CD14-positive monocyte (primary cell): ENCODE measurements around the gene TMEM106B. TPM values are rescaled to one million over a fixed set of nuclear protein-coding genes. Genes with fewer than 3 reads are reported as not detected.

Experiments used
- DNase-seq, 3 donors: peaks; one replicate each; pipeline ENCODE4 v3.0.0-alpha.2; 2011 to 2022
- H2AFZ ChIP-seq: 2 replicates; pipeline ENCODE4 v1.6.0; 2012; ENCODE audit warnings: mild to moderate bottlenecking, low read depth, low read length, inconsistent platforms; ENCODE audit not compliant: insufficient read depth, poor library complexity, severe bottlenecking
- H3K27ac ChIP-seq, 2 donors: 1 replicate in 1 of 2; 2 replicates in 1 of 2; pipeline ENCODE4 v1.5.1; 2012 to 2013; ENCODE audit warnings: low read length in 2 of 2, control low read depth in 1 of 2, inconsistent platforms in 1 of 2, low read depth in 1 of 2, mild to moderate bottlenecking in 1 of 2
- H3K27me3 ChIP-seq, 2 donors: one replicate each; pipeline versions ENCODE4 v1.6.0 to v1.6.1; 2011 to 2013; ENCODE audit warnings: low read length in 2 of 2; ENCODE audit not compliant: control insufficient read depth in 2 of 2, insufficient read depth in 2 of 2
- H3K36me3 ChIP-seq, 2 donors: replicated peaks in 1 of 2; 1 replicate in 1 of 2; 2 replicates in 1 of 2; pipeline versions ENCODE4 v1.5.1 to v1.6.1; 2012 to 2013; ENCODE audit warnings: low read length in 2 of 2, control low read depth in 1 of 2, inconsistent platforms in 1 of 2, mild to moderate bottlenecking in 1 of 2; ENCODE audit not compliant: insufficient read depth in 2 of 2, control insufficient read depth in 1 of 2
- H3K4me1 ChIP-seq, 2 donors: 1 replicate in 1 of 2; 2 replicates in 1 of 2; pipeline versions ENCODE4 v1.5.1 to v1.6.1; 2012 to 2013; ENCODE audit warnings: low read length in 2 of 2, control low read depth in 1 of 2, inconsistent platforms in 1 of 2, mild to moderate bottlenecking in 1 of 2, moderate library complexity in 1 of 2; ENCODE audit not compliant: insufficient read depth in 2 of 2, control insufficient read depth in 1 of 2
- H3K4me2 ChIP-seq: replicated peaks from 2 replicates; pipeline ENCODE3; 2012; ENCODE audit warnings: low read length, moderate library complexity, mild to moderate bottlenecking; ENCODE audit not compliant: poor library complexity, severe bottlenecking; ENCODE audit errors: extremely low read depth
- H3K4me3 ChIP-seq, 3 experiments: fragments of 200-600 bp in 1 of 3; sonication (generic) in 1 of 3; replicated peaks in 1 of 3; 1 replicate in 2 of 3; 2 replicates in 1 of 3; pipeline ENCODE4 v1.5.1; 2011 to 2013; ENCODE audit warnings: low read length in 3 of 3, mild to moderate bottlenecking in 3 of 3, control low read depth in 2 of 3, low read depth in 2 of 3, inconsistent platforms in 1 of 3, moderate library complexity in 1 of 3
- H3K79me2 ChIP-seq: 2 replicates; pipeline ENCODE4 v1.6.0; 2012; ENCODE audit warnings: mild to moderate bottlenecking, control low read depth, inconsistent platforms, low read length, moderate library complexity; ENCODE audit not compliant: insufficient read depth
- H3K9ac ChIP-seq: 2 replicates; pipeline ENCODE4 v1.6.0; 2017; ENCODE audit warnings: low read length, mild to moderate bottlenecking; ENCODE audit not compliant: insufficient read depth, poor library complexity, severe bottlenecking
- H3K9me3 ChIP-seq, 2 donors: replicated peaks in 1 of 2; 1 replicate in 1 of 2; 2 replicates in 1 of 2; pipeline versions ENCODE4 v1.5.1 to v1.6.1; 2012 to 2013; ENCODE audit warnings: low read length in 2 of 2, control low read depth in 1 of 2; ENCODE audit not compliant: control insufficient read depth in 1 of 2, insufficient read depth in 1 of 2
- H4K20me1 ChIP-seq: 2 replicates; pipeline ENCODE4 v1.6.0; 2012; ENCODE audit warnings: mild to moderate bottlenecking, low read length, control low read depth, moderate library complexity; ENCODE audit not compliant: insufficient read depth
- H3K27ac Mint-ChIP-seq, 7 donors: one replicate each; pipeline ENCODE4 v1.8.0; 2020; ENCODE audit warnings: mild to moderate bottlenecking in 7 of 7, mixed read lengths in 7 of 7, moderate library complexity in 6 of 7, inconsistent platforms in 2 of 7
- H3K27me3 Mint-ChIP-seq, 3 donors: one replicate each; pipeline ENCODE4 v1.8.0; 2021 to 2022; ENCODE audit warnings: low read depth in 3 of 3, mild to moderate bottlenecking in 3 of 3, mixed read lengths in 3 of 3, moderate library complexity in 3 of 3, inconsistent platforms in 1 of 3
- H3K36me3 Mint-ChIP-seq, 2 donors: one replicate each; pipeline ENCODE4 v1.8.0; 2020; ENCODE audit warnings: mixed read lengths in 2 of 2, inconsistent platforms in 1 of 2, mild to moderate bottlenecking in 1 of 2
- H3K4me1 Mint-ChIP-seq: one replicate; pipeline ENCODE4 v1.8.0; 2020; ENCODE audit warnings: mild to moderate bottlenecking, mixed read lengths
- H3K4me3 Mint-ChIP-seq, 2 donors: one replicate each; pipeline ENCODE4 v1.8.0; 2020; ENCODE audit warnings: mild to moderate bottlenecking in 2 of 2, mixed read lengths in 2 of 2, moderate library complexity in 1 of 2
- H3K9me3 Mint-ChIP-seq, 7 donors: one replicate each; pipeline ENCODE4 v1.8.0; 2020 to 2022; ENCODE audit warnings: mixed read lengths in 7 of 7, mild to moderate bottlenecking in 6 of 7, moderate library complexity in 6 of 7, inconsistent platforms in 2 of 7
- CTCF ChIP-seq: fragments of 200-600 bp; IDR thresholded peaks from one replicate; pipeline ENCODE4 v1.8.0; 2022; ENCODE audit warnings: antibody characterized with exemption, mild to moderate bottlenecking
- WGBS: methylation state at CpG from one replicate; pipeline ENCODE4 v1.1.5; 2013; ENCODE audit warnings: missing lambda C conversion rate; ENCODE audit not compliant: insufficient coverage; 5-methylcytosine and 5-hydroxymethylcytosine counted together
- intact Hi-C, 2 donors: fragments of 100-400 bp; cut with micrococcal nuclease; formaldehyde crosslinking; loops; one replicate each; pipeline versions ENCODE4 v1.15.0 to v1.15.1; 2023
- polyA plus RNA-seq, 3 donors: library from polyadenylated mRNA; depleted of rRNA in 1 of 3; unstranded in 2 of 3; stranded (reverse) in 1 of 3; fragments of 300-500 nt in 2 of 3; fragments of >200 nt in 1 of 3; fragmentation: Illumina TruSeq in 2 of 3; gene quantifications; 1 replicate in 2 of 3; 2 replicates in 1 of 3; pipeline ENCODE4 v1.2.3, GENCODE V29; 2012 to 2021

Gene TMEM106B
- polyA plus RNA-seq, 3 donors = 5.2 to 17.7 (median 11.6) TPM

- no peaks in the 10 kb centered on the region for H3K36me3 Mint-ChIP-seq
- H3K79me2 ChIP-seq = no peaks in the 10 kb centered on the region
- peaks cover 0 to 2% (median 0%) of the 10 kb centered on the region in 7 donors for H3K9me3 Mint-ChIP-seq
- TF ChIP-seq CTCF = no peak
- H3K4me3 ChIP-seq = no peak overlapping the region
- H2AFZ ChIP-seq = no peak overlapping the region
- WGBS = no CpG with 5 or more reads among the region's 2 CpGs
- no peak overlapping the region for H3K27ac ChIP-seq
- H3K27me3 Mint-ChIP-seq = peaks cover 0 to 1% (median 0%) of the 10 kb centered on the region in 3 donors
- H3K4me1 Mint-ChIP-seq = peaks cover 5% of the 10 kb centered on the region
- H3K9me3 ChIP-seq = no peaks in the 10 kb centered on the region
- intact Hi-C loops = no loop called here
- H3K27me3 ChIP-seq = no peaks in the 10 kb centered on the region
- H4K20me1 ChIP-seq = no peaks in the 10 kb centered on the region
- H3K9ac ChIP-seq = no peak overlapping the region
- no peak for DNase-seq
- no peaks in the 10 kb centered on the region for H3K4me1 ChIP-seq
- H3K36me3 ChIP-seq = no peaks in the 10 kb centered on the region
- no peak overlapping the region for H3K4me3 Mint-ChIP-seq
- no peak overlapping the region for H3K4me2 ChIP-seq
- no peak overlapping the region for H3K27ac Mint-ChIP-seq
These were observed 33.6 kb downstream of the TMEM106B start for GRCh38 chr7:12244694-12245093.

- no peak overlapping the region for H3K27ac ChIP-seq
These were observed 38.6 kb downstream of the TMEM106B start for GRCh38 chr7:12249706-12250105.

More at GRCh38 chr7:12249706-12250105, 38.6 kb downstream of the TMEM106B start:
- H4K20me1 ChIP-seq = no peaks in the 10 kb centered on the region
- no peak overlapping the region for H2AFZ ChIP-seq
- no peak overlapping the region for H3K9ac ChIP-seq
- no peak for DNase-seq
- Mint-ChIP-seq H3K36me3 (no peaks in the 10 kb centered on the region), H3K4me1 (no peaks in the 10 kb centered on the region), H3K9me3 (peaks cover 5 to 15% (median 10%) of the 10 kb centered on the region in 7 donors), H3K27ac (no peak overlapping the region), H3K27me3 (no peaks in the 10 kb centered on the region), H3K4me3 (no peak overlapping the region)
- intact Hi-C loops = no loop called here
- H3K27me3 ChIP-seq = no peaks in the 10 kb centered on the region
- no peaks in the 10 kb centered on the region for H3K36me3 ChIP-seq
- no peak overlapping the region for H3K4me3 ChIP-seq
- no peak for TF ChIP-seq CTCF
- WGBS = no CpG with 5 or more reads among the region's 3 CpGs
- no peaks in the 10 kb centered on the region for H3K4me1 ChIP-seq
- H3K9me3 ChIP-seq = no peaks in the 10 kb centered on the region
- H3K4me2 ChIP-seq = no peak overlapping the region
- H3K79me2 ChIP-seq = no peaks in the 10 kb centered on the region
